Measurements from ENCODE around the gene NDP.
A peak's percentile ranks its signal among the peaks of the same experiment; 100 is the strongest.

NDP gene

DNA sequence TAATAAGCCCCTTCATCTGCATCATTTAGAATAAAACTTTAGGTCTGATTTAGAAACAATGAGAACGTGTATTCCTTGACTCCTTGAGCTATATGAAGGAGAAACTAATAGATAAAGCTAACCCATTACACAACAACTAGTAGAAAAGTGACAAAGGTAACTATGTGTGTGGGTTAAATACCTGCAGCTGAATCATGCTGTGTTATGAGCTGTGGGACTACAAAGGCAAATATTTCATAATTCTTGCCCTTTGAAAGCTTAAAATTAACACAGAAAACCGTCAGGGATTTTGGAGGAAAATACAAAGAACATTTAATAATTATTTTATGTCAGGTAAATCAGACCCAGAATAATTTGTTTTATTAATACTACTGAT is 898 bp upstream of the NDP start:
- no peak for DNase-seq (ENCODE audit: low read depth)
- TF ChIP-seq, protein P1, sequence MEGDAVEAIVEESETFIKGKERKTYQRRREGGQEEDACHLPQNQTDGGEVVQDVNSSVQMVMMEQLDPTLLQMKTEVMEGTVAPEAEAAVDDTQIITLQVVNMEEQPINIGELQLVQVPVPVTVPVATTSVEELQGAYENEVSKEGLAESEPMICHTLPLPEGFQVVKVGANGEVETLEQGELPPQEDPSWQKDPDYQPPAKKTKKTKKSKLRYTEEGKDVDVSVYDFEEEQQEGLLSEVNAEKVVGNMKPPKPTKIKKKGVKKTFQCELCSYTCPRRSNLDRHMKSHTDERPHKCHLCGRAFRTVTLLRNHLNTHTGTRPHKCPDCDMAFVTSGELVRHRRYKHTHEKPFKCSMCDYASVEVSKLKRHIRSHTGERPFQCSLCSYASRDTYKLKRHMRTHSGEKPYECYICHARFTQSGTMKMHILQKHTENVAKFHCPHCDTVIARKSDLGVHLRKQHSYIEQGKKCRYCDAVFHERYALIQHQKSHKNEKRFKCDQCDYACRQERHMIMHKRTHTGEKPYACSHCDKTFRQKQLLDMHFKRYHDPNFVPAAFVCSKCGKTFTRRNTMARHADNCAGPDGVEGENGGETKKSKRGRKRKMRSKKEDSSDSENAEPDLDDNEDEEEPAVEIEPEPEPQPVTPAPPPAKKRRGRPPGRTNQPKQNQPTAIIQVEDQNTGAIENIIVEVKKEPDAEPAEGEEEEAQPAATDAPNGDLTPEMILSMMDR (IDR thresholded peaks at IDR 0.05; ENCODE audit: low read length, missing control alignments), result no peak
- no peak overlapping the region for H3K4me3 ChIP-seq (replicated peaks; ENCODE audit: low read depth, low read length)

DNA sequence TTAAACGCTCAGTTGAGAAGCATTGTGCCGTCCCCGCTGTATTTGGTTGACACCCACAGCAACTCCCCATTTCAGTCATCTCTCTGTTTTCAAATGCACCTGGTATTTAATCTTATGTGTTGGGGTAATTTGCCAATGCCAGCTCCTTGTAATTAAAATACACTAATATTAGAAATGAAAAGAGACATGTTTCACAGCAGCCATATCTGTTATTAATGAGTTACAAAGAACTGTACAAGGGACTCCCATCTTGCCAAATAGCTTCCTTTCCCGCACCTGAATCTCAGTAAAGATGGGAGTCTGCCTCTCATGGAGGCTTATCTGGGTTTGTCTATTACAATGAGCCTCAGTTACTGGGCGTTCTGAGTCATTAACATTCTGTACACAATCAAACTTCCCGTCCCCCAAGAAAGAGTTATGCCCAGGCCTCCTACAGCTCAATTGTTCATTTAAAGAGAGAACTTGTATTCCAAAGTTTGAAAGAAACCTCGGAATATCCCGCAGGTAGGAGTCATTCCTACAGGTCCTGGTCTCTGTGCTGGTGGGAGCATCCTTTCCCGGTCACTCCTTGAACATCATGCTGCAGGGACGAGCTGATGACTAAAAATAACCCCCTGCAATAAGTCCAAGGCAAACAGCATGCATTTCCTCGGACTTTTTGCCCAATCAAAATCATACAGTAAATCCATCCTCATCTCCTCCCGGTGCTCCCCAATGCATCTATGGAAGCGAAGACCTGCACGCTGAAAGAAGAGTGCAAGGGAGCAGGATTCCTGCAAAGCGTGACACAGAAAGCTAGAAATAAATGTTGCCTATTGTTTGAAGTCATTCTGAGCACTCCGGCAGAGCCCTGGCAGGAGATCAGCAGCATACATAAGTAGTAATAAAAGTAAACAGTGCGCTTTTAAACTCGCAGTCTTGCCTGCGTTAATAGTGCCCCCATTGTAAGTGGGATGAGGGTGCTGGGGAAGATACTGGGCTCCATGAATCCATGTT is 926 bp downstream of the NDP start:
- DNase-seq (ENCODE audit: low read depth), result no peak
- TF ChIP-seq, protein P1 (IDR thresholded peaks at IDR 0.05; ENCODE audit: low read length, missing control alignments), result no peak
- H3K4me3 ChIP-seq (replicated peaks; ENCODE audit: low read depth, low read length), result peak overlapping the region; percentile 36

DNA sequence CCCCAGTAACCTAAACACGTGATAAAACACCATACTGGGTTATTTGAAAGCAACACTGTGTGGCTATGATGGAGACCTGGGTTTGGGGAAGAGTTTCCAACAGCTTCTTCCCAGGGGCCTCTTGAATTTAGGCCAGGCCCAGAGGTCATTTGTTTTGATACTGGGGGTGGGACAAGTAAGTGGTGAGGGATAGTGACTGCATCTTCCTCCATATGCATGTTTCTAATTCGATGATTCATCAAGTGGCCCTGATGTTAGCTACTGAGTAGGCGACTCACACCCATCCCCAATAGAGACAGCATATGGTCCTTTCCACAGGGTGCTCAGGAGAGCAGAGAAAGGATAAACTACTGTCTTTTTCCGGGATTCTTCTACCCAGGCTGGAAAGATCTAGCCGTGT is 2.7 kb downstream of the NDP start:
- no peak for DNase-seq (ENCODE audit: low read depth)
- TF ChIP-seq, protein P1 (IDR thresholded peaks at IDR 0.05; ENCODE audit: low read length, missing control alignments), result no peak
- no peak overlapping the region for H3K4me3 ChIP-seq (replicated peaks; ENCODE audit: low read depth, low read length)

DNA sequence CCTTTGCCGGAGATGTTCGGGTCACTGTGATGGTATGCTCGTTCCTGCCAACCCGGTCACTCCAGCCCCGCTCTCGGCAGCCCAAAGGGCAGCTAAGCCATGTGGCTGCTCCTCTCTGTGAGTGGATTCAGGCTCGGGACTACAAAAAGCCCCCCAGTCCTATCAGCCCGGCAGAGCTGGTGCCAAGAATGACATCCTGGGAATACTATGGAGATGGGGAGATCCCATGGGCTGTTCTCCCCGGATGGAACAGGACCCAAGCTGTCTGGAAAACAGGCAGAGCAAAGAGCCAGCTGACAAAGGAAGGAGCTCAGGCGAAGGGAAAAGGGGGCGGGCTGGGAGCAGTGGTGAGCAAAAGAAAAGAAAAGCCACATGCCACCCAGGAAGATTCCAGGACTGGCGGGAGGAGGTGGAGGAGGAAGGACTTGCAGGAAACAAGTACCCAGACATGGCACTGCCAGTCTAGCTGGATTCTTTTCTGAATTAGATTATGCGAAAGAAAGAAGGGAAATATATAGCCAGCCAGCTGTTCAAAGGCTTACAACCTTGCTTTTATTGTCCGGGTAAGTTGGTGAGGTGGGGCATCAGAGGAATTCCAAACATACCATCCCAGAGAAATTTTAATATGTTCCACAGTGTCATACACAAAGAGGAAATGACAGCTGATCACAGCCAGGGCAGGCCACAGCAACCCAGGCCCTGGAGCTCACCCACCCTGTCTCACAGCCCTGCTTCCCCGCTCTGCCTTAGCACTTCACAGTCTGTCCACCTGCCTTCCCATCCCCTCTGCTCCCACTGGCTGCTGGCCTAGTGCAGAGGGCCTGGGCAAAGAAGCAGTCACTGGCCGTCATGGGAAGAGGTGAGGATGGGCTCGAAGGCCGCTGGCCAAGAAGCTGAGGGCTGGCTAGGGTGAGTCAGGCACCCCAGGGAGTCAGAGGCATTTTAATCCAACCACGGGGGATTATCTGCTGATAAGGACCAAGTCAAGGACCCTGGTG is 3.4 kb downstream of the NDP start:
- no peak for DNase-seq (ENCODE audit: low read depth)
- H3K4me3 ChIP-seq (replicated peaks; ENCODE audit: low read depth, low read length), result no peak overlapping the region
- TF ChIP-seq, protein P1 (IDR thresholded peaks at IDR 0.05; ENCODE audit: low read length, missing control alignments), result no peak

DNA sequence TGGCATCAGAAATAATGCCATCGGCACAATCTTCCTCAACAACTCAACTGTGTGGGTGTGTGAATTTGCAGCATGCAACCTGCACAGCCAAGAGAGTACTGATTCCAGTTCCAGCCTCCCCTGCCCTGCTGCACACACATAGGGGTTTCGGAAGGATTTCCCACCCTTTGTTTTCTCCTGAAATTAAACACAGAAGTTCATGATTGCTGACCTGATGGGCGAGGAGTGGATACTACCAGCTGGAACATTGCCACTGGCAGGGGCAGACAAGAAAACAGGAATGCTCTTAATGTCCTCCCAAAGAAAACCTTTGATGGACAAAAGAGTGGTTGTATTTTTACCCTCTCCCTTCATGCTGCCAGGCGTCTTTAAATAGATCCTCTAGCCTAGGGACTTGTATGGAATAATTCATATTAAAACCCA is 4.8 kb downstream of the NDP start:
- DNase-seq (ENCODE audit: low read depth), result no peak
- H3K4me3 ChIP-seq (replicated peaks; ENCODE audit: low read depth, low read length), result no peak overlapping the region
- TF ChIP-seq, protein P1 (IDR thresholded peaks at IDR 0.05; ENCODE audit: low read length, missing control alignments), result no peak

DNA sequence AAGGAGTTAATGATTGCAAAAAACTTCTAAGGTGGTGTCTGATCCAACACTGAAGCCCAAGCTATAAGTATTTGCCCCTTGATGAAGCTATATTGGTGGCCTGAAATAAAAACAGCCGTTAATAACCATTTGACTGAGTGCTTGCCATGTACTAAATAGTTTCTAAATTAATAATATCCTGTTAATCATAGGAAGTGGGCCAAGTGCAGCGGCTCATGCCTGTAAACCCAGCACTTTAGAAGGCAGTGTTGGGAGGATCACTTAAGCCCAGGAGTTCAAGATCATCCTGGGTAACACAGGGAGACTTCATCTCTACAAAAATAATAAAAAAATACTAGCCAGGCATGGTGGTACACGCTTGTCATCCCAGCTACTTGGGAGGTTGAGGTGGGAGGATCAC is 8.3 kb downstream of the NDP start:
- H3K4me3 ChIP-seq (replicated peaks; ENCODE audit: low read depth, low read length), result no peak overlapping the region
- DNase-seq (ENCODE audit: low read depth), result no peak
- TF ChIP-seq, protein P1 (IDR thresholded peaks at IDR 0.05; ENCODE audit: low read length, missing control alignments), result no peak

Data from fibroblast of pulmonary artery (primary cell).